GM18498 (cell line): Measurements from ENCODE around the gene BEND5.

Experiments used
- ATAC-seq: cut with Tn5 transposase; IDR thresholded peaks from one replicate; pipeline ENCODE4 v1.9.1; 2021; ENCODE audit warnings: mild to moderate bottlenecking, moderate library complexity; ENCODE audit not compliant: unreplicated experiment

BEND5 gene, protein sequence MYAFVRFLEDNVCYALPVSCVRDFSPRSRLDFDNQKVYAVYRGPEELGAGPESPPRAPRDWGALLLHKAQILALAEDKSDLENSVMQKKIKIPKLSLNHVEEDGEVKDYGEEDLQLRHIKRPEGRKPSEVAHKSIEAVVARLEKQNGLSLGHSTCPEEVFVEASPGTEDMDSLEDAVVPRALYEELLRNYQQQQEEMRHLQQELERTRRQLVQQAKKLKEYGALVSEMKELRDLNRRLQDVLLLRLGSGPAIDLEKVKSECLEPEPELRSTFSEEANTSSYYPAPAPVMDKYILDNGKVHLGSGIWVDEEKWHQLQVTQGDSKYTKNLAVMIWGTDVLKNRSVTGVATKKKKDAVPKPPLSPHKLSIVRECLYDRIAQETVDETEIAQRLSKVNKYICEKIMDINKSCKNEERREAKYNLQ

DNA sequence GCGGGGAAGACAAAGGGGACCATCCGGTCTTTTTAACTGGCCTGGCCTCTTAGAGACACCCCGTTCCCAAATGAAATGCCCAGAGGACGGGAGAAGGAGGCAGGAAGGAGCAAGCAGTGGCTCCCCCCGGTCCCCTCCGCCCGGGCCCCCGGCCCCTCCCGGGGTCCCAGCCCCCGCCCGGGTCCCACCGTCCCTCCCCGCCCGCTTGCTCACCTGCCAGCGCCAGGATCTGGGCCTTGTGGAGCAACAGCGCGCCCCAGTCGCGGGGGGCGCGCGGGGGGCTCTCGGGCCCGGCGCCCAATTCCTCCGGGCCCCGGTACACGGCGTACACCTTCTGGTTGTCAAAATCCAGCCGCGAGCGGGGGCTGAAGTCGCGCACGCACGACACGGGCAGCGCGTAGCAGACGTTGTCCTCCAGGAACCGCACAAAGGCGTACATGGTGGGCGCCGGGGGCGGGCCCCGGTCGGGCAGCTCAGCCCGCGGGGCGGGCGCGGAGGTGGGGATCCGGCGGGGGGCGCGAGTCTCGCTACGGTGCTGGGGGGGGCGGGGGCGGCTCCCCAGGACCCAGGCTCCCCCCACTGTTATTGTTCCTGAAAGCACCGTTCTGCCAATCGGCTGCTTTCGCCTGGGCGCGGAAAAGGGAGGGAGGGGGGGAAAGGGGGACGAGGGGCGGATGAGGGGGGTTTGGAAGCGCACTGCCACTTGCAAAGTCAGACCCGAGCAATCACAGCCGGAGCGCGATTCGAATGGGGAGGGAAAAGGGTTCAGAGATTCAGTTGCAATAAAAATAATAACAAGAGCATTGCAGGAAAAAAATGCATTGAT, at the start of gene BEND5:
TSS of gene BEND5 (minus strand) at position 499 of the 826 bp plus-strand sequence. CDS start at position 439, 60 bp downstream.
- no peak for ATAC-seq

DNA sequence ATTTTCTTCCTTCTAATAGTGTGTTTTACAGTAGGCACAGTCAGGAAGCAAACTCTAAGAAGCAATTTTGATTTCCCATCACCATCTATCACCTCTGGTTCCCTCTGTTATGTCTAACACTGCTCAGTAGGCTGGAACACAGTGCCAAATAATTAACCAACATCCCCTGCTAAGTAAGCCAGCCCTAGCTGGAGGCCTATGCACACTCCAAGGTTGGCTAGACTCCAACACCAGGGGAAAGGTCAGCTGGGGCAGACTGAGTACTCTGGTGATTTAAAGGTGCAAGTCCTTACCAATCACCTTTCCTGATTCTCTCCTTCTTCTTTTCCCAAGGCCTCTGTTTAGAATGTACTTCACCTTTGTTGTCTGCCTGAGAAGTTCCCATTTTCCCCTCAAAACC, 46.5 kb upstream of the BEND5 start:
- ATAC-seq = no peak

DNA sequence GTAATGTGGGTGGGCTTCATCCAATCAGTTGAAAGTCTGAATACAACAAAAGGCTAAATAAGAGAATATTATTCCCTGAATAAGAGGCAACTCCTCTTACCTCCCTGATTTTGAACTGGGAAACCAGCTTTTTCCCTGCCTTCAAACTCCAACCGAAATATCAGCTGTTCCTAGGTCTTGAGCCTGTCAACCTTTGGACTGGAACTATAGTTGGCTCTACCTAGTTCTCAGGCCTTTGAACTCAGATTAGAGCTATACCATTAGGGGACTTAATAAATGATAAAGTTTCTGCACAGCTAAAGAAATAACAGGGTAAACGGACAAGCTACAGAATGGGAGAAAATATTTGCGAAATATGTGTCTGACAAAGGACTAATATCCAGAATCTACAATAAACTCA, 43.8 kb upstream of the BEND5 start:
- ATAC-seq = no peak

DNA sequence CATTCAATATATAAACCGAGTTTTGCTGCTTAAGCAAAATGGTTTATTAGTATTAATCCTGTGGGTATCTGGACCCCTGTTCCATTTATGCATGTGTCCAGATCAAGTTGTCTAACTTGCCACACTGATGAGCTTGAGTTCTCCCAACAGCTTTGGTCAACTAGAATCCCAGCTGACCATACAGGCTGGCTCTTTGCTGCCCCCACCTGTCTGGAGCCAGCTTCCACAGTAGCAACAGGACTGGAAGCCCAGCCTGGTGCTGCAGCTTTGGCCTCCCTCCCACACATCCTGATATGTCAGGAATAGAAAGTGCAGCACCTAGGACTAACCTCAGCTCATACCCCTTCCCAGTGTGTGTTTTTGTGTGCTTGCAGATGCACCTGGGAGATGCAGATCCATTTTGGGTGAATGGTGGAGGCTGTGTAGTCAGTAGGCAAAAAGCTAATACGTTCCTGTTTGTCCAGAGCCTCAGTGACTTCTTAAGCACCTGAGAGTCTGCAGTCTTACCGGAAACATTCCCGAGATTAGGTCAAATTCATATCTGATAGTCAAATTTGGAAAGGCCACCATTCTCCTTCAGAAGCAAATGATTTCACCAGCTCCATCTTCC, 40.9 kb upstream of the BEND5 start:
- ATAC-seq = peak; percentile 92

DNA sequence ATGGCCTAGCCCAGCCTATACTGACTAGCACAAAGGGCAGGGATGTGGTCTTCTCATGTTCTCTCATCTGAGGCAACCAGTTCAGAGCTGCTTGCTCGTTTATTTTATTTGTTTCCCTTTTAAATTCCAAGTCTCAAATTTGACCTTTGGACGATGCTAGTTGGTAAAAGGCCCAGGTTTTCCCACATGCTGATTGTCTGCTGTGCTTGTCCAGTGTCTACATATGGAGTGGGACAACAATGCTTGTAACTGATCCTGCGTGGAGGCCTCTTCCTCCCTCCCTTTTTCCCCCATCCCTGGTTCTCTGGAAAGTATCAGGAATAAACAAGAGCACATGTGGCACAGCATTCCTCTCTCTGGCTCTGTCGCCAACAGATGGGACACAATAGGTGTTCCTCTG, 34.0 kb upstream of the BEND5 start:
- no peak for ATAC-seq

DNA sequence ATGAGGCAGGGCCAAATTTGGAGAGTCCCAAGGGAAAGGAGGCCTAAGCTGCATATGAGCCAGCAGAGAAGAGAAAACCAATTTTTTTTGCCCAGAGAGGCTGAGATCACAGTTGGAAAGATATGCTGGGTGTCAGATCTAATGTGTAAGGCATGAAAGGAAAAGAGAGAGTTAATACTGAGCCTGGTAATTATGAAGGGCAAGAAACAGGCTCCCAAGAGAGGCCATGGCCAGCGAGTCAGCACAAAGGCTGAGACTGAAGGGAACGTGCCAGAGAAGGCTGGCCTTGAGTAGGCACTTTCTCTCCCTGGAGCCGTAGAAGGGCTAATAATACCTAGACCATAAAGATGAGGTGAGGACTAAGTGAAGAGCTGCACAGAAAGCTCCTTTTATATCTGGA, 31.8 kb upstream of the BEND5 start:
- no peak for ATAC-seq

DNA sequence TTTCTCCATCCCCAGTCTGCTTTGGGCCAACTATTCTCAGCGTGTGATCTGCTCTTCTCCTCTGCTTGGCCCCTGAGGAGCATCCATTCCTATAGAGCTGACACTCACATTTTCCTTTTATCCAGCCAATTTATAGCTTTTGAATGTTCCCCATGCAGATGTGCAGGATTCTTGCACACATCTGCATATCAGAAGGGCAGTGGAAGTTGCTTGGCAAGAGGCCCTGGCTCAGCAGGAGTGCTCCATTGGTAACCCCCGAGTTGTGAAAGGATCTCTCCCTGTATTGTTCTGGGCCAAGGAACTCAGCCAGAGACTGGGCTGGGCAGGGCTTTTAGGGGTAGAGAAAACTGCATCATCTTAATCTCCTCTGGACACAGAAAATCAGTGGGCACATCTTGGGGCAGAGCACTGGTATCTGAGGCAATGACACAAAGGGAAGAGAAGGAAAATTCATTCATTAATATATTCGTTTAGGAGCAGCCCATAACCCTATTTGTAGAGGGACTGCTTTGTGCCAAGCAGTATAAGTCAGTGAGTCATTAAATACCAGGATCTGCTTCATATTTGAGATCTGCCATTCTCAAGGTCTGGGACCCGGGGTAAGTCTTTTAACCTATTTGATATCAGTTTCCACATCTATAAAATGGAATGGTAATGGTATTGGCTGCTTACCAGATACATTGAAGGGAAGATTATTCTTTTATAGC, 31.0 kb upstream of the BEND5 start:
- no peak for ATAC-seq

DNA sequence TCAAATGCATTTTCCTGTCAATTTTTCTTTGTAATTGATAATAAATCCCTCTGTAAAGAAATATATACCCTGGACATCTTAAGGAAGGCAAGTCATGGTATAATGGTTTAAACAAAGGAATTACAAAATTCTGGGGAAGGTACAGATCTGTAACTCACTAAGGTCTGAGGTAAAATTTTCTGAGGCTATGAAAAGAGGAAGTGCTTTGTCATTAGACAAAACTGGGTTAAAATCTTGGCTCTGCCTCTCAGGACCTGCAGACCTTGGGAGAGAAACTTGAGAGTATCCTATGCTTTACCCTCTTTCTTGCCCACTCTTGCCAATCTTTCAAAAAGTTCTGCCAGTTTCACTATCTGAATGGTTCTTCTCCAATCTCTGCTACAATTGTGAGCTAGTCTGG, 26.8 kb upstream of the BEND5 start:
- no peak for ATAC-seq

DNA sequence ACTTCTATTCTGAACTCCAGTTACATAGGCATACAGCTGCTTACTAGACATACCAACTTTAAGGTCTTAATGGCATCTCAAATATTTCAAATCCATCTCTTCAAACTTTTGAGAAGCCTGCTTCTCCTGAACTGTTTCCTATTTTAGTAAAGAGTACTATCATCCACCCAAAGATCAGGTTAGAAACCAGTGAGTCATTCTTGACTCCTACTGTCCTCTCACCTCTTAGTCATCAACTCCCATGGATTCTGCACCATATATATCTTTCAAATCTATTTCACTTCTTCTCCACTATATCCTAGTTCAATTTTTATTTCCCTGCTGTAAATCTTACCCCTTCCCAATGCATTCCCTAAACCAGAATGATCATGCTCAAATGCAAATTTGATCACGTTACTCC, 18.1 kb upstream of the BEND5 start:
- no peak for ATAC-seq

DNA sequence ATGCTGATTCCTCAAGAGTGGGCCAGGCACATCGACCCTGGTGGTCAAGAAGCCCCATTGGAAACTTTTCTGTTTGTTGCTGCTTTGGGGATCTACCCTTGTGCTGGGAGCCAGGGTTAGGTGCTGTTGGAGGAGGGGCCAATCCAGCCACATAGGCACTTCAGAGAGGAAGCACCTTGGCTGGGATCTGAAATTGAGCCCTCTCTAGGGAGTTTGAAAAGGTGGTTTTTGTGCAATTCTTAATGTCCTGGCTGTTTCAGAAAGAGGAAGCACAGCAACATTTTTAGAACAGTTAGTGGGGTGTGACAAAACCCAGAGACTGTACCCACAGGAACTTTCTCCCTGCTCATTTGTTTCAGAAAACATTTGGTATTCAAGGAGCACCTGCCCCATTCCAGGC, 17.2 kb upstream of the BEND5 start:
- peak; percentile 81 for ATAC-seq

DNA sequence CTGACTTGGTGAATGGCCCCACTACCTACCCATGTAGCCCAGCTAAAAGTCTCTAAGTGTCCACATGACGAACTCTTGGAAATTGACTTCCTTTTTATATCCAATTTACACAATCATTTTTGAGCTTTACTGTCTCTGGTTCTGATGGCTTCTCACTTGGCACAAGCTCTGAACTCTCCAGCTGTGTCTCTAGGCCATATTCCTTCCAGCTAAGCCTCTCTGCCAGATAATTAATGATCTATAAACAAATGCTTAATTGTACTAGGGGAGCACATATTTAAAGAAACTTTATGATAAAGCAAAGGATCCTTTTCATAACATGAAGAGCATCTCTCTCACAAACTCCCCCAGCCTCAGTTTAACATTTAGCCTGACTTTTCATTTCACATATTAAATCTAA, 16.3 kb upstream of the BEND5 start:
- ATAC-seq = no peak

DNA sequence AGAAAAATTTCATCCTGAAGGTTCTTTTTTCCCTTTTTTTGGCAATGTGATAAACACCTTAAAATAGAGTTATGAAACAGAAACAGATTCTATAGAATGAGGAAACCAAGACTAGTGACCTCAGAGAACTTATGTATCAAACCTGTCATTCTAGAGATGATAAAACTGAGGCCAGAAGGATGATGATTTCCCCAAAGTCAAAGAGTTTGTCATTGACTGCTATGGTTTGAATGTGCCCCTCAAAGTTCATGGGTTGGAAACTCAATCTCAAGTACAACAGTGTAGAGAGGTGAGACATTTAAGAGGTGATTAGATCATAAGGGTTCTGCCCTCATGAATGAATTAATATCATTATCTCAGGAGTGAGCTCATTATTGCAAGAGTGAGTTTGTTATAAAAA, 13.7 kb upstream of the BEND5 start:
- peak; percentile 45 for ATAC-seq

DNA sequence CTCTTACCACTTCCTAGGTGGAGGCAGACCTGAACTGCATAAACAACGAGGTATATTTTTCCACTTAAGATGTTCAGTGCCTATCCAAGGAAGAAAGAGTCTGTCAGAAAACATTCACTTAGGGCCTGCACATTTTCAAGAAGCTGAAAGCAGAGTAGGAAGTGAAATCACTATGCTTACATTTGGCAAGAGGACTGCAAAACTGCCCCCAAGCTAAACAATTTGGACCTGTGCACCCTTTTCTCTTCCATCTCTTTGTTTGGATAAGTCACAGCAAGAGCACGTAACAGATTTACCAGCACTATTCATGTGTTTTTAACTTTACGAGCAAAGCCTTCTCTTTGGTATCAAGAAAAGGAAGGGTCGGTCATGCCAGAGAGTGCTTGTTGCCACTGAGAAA, 13.2 kb upstream of the BEND5 start:
- peak; percentile 22 for ATAC-seq

DNA sequence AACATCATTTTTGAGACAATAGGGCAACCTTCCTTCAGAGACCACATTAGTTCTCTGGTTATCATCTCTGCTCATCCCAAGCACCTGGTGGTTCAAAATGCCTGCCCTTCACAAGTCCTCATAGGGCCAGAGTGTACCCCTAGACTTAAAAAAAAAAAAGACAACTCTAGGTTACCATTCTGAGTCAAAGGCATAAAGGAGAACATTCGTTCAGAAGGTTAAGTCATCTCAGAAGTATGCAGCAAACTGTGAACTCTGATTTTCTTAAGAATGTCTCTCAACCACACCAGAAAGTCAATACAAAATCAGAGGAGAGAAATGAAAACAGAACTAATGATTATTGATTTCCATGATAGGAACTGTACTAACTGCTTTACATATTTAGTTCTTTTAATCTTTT, 9.2 kb upstream of the BEND5 start:
- peak; percentile 38 for ATAC-seq

DNA sequence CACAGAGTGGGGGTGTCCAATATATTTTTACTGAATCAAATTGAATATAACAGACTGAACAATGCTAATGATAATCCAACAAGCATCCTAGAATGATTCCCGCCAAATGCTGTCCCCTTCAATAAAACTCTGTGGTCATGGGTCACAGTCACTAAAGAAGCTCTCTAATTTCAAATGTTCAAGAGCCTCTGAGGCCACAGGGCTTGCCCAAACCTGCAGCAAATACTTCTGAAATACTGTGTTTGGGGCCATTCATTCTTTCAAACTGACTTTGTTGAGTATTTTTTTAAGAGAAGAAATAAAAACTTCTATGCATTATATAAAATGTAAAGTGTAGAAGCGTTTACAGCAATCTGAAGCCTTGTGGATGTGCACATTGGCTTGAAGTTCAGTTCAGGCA, 7.6 kb upstream of the BEND5 start:
- no peak for ATAC-seq

DNA sequence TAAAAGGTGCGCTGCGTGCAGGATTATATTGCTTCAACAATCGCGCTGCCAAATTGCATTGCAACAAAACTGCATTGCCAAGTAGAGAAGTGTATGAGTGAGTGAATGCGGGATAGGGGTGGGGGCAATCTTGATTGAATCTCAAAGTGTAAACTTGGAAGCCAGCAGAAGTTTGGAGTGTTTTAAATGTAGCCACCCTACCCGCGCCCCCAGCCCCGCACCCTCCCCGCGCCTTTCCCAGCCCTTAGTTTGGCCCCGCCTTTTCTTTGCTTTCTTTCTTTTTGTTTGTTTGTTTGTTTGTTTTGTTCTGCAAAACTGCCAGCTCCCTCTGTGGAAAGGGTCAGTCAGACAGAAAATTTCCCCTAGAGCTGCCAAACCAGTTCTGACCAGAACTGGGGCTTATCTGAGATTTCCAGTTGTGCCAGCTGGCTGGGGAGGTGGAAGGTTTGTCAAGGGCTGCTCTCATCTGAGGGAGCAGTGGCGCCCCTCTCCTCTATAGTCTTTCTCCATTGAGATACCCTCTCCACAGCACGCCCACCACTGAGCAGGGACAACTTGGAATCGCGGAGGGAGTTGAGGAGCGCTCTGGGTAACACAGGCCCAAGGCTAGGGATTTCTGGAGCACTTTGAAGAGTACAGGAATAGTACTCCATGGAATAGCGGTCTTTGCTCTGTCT, 666 bp upstream of the BEND5 start:
- ATAC-seq = no peak

DNA sequence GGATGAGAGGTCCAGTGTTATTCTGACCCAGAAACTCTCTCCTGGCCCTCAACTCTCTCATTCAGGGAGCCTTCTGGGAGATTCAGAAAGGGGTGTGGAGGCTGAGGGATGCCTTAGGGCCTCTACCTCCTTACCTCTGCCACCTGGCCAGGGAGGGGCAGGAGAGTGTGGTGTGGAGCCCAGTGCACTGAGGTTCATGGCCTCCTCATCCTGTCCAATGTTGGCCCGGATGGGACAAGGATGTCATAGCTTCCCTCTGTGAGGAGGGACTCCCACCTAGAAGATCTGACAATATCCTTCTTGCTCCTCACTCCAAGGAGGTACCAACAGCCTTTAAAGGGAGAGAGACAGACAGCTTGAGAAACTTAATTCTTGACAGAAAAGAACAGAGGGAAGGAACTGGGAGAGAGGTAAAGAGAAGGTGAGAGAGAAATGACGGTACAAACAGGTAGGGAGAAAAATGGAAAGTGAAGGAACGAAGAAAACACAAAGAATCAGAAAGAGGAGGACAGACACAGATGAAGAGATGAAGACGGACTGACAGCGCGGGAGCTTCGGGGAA, 779 bp downstream of the BEND5 start:
- no peak for ATAC-seq

DNA sequence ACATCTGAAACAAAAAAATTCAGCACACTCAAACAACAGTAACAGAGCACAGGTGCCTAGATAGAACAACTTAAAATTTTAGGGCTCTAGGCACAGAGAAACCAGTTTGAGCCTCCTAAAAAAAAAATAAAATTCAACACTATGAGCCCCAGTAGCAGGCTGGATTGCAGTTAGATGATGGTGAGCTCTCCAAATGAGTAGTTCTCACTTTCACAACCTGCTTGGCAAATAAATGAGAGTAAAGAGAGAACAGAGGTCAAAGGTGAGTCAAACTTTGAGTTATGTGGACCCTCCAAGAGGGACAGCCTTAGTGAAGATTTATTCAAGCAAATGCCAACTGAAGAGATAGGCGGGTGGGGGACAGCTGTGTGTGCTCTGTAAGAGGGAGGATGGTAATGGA, 3.6 kb downstream of the BEND5 start:
- ATAC-seq = peak; percentile 66

DNA sequence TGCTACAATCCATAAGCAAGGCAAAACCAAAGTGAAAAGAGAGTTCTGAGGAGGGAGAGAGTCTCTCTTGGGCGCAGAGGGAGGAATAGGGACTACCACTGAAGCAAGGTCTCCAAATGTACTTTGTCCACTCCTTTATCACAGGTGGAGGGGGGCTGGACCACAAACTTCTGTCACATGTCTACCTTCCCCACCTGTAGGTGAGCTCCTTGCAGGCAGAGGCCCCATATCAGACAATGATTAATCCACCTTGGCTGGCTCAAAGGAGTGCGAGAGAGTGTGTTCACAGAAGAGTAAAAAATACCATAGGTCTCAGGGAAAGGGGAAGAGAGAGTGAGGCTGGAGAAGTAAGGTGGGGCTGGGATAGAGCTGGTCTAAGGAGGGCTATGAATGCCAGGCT, 4.5 kb downstream of the BEND5 start:
- ATAC-seq = no peak

DNA sequence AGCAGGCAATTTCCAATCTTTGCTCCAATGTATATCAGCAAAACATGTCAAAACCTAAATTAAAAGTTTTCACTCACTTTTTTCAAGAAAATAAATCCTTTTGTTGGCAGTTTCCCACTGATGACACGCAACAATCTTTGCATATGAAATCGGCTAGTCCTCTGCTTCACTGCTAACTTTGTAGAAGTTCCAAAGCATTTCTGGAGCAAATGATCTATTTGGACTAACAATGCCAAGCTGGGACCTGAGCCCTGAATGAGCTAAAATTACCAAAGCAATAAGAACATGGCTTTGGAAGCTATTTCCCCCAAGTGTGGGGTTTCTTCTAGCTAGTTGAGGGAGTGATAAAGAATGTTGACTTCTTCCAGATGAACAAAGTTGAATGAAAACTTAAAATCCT, 5.1 kb downstream of the BEND5 start:
- ATAC-seq = no peak
